NCI-H1417 (cell line): Measurements from ENCODE around the gene BSND.
"Not testable (repeated sequence)": the region's sequence is repeated elsewhere in the genome, so short reads cannot be mapped to it uniquely, and the experiment has no call there.

Experiments used
- DNase-seq, 3 experiments: peaks; one replicate each; lab custom pipeline; 2025; lab: John Stamatoyannopoulos, UW

Gene BSND

DNA sequence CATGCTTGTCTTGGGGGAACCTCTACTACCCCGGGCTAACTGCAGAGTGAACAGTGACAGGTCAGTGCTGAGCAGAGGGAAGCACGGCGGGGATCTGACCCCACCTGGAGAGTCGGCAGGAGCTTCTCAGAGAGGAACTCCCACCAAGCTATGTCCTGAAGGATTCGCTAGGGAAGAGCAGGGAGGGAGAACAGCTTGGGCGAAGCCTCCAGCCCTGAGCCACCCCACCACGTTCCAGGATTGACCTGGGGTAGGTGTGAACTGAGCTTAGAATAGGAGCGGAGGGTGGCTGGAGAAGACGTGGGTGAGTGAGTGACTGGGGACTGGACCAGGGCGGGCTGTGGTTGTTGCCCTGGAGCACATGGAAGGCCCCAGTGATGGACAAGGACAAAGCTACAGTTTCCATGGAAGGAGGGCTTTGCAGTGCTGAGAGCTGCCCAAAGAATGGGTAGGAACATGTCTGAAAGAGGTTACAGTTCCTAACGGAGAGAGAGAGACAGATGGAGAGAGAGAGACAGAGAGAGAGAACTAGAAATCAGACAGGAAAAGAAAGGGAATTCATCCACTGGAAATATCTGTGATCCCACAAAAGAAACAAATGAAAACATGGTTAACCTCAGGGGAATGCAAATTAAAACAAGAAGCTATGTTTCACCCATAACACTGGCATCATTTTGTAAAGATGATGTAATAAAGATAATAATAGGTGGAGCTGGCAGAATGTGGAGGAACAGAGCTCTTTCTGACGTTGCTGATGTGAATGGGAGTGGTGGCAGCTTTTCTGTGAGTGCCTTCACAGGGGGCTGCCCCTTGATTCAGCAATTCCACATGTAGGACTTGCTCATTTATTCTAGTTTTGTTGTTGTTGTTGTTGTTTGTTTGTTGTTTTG lies 17.2 kb downstream of the BSND start:
- DNase-seq: no peak

- no peak for DNase-seq
Measured at GRCh38 chr1:55018395-55018794, 19.7 kb downstream of the BSND start.

GRCh38 chr1:55021942-55022546 lies 23.3 kb downstream of the BSND start:
- peak; percentile 80 to 93 (median 87) for DNase-seq

GRCh38 chr1:55024163-55024562 lies 25.4 kb downstream of the BSND start:
- not testable (repeated sequence) for DNase-seq

GRCh38 chr1:55026682-55027081 lies 27.9 kb downstream of the BSND start:
- DNase-seq: not testable (repeated sequence)

GRCh38 chr1:55031098-55031497 lies 32.4 kb downstream of the BSND start:
- not testable (repeated sequence) for DNase-seq

DNA sequence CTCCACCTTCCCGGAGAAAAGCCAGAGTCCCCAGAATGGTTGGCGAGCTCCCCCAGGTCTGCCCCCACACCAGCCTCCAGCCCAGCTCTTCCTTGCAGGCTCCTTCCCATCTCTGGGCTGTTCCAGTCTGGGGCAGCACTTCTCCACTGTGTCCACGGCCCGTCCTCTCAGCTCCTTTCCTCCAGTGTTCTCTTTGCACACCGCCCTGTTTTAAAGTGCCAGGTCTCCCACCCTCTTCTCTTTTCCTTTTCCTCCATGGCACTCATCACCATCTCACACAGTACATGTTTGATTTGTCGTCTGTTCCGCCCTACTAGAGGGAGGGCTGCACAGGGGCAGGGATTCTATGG lies 34.5 kb downstream of the BSND start:
- DNase-seq: no peak

- DNase-seq: no peak
Measured at GRCh38 chr1:55034476-55035133, 35.9 kb downstream of the BSND start.

DNA sequence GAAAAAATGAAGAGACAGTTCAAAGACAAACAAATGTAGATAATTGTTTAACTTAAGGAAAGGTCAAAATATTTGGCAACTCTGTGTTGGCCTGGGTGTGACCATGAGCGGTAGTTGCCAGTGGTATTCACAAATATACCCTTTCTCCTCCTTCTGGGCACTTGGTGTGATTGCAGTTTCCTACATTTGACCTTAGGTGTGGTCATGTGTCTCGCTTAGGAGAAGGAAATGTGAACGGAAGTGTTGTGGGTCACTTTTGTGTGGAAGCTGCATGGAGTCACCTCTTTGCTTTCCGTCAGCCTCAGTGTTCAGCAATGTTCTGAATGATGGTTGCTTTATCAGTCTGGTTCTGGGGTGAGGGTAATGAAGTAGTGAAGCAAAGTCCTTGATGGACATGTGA lies 37.2 kb downstream of the BSND start:
- DNase-seq: no peak

- DNase-seq: no peak
Measured at GRCh38 chr1:55037733-55038551, 39.2 kb downstream of the BSND start.

DNA sequence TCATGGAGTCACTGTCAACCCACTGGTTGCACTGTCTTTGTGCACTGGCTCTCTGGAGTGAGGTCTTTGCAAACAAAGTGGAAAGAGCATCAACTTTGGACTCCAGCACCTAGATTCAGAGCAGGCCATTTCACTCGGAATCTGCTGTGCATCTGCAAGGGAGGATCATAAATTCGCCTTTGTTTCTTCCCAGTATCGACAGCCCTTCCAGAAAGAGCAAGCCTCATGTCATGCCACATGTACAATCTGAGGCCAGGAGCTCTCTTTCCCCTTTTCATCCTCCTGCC lies 39.8 kb downstream of the BSND start:
- DNase-seq: no peak

DNA sequence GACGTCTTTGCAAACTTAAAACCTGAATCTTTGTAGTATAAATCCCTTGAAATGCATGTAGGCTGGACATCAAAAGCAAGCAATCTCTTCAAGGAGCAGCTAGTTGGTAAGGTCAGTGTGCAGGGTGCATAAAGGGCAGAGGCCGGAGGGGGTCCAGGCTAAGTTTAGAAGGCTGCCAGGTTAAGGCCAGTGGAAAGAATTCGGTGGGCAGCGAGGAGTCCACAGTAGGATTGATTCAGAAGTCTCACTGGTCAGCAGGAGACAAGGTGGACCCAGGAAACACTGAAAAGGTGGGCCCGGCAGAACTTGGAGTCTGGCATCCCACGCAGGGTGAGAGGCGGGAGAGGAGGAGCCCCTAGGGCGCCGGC lies 40.2 kb downstream of the BSND start:
- DNase-seq: no peak

- peak in 2 of 3 experiments; percentile 45 to 54 for DNase-seq
Measured at GRCh38 chr1:55039342-55040082, 40.8 kb downstream of the BSND start, which contains the start of gene PCSK9. TSS of gene PCSK9 (plus strand) at chr1:55039548. CDS start at chr1:55039838, 290 bp downstream.

DNA sequence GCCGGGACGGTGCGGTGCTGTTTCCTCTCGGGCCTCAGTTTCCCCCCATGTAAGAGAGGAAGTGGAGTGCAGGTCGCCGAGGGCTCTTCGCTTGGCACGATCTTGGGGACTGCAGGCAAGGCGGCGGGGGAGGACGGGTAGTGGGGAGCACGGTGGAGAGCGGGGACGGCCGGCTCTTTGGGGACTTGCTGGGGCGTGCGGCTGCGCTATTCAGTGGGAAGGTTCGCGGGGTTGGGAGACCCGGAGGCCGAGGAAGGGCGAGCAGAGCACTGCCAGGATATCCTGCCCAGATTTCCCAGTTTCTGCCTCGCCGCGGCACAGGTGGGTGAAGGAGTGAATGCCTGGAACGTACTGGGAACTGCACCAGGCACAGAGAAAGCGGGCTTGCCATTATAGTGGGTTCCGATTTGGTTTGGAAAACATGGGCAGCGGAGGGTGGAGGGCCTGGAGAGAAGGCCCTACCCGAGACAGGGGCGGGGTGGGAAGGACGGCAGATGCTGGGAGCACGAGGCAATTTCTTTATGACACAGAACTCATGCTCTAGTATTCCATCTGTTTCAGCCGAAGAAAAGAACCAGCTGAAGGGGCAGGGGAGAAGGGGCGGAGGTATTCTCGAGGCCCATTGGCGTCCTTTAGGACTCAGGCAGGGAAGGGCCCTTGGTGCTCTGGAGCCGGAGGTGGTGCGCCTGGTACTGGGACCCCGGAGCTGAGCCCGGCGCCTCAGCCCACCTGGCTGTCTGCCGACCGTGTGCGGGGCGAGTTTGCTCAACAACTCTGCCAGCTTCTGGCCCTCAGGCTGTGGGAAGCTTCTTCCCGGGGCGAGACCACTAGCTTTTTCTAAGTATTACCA lies 41.6 kb downstream of the BSND start:
- peak in 2 of 3 experiments; percentile 36 to 54 for DNase-seq

DNA sequence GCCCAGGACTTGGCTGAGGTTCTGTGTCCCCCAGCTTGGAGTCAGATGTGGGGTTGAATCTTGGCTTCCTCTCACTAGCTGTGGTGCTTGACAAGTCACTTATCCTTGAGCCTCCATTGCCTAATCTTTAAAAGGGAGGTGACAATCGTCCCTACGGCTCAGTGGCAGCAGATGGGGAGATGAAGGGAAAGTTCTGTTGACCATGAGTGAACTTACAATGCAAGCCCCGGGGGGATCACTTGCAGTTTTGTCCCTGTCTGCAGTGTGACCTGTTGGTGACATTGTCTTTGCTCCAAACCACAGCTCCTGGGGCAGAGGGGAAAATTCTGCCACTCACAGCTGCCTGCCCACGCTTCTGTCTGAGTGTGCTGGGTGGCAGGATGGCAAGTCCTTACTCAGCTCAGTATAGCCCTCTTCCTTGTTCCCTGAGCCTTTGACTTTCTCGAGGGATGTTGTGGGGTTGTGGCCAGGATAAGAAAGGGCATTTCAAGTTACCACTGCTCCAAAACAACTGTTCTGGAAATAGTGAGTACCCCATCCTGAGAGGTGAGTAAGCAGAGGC lies 42.3 kb downstream of the BSND start:
- DNase-seq: no peak

- no peak for DNase-seq
Measured at GRCh38 chr1:55041613-55042012, 42.9 kb downstream of the BSND start.

DNA sequence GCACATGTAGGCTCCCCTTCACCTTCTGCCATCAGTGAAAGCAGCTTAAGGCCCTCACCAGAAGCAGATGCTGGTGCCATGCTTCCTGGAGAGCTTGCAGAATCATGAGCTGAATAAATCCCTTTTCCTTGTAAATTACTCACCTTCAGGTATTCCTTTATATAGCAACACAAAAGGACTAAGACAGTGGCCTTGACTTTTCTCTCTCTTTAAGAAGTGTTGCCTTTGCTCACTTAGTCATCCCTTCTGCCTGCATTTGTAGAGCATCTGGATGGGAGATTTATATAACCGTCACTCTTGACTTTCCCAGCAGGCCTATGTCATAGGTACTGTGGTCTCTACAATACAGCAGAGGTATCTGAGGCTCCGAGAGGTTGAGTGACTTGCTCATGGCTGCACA lies 44.3 kb downstream of the BSND start:
- DNase-seq: no peak

GRCh38 chr1:55043726-55044125 lies 45.0 kb downstream of the BSND start:
- DNase-seq: no peak

DNA sequence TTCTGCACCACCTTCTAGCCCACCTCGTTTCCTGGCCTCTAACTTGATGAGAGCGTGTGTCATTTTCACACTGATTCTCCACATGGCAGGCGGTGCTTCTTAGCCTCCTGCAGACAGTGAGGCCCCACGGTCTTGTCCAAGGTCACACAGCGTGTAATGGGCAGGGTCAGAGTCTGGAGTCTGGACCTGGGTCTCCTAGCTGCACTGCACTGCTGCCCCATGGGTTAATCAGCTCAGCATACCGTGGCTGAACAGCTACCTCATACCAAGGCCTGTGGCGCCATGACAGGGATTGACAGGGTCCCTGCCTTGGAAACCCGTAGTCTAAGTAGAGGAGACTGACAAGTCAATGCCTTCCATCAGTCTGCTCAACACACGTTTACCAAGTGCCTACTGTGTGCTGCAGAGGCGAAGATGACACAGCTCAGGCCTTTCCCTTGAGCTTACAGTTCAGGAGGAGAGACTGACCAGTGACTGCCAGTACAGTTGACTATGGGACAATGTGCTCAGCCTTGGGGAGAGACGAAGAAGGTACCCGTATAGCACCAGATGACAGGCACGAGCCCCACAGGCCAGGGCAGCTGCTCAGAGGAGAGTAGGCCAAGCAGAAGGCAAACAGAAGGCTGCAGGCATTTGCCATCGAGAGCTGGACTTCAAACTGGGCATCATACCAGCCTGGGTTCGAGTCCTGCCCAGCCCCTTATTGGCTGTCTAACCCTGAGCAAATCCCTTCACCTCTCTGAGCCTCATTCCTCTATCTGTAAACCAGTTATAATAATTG lies 46.1 kb downstream of the BSND start:
- DNase-seq: no peak

GRCh38 chr1:55045430-55045829 lies 46.7 kb downstream of the BSND start:
- no peak for DNase-seq
